Measurements from ENCODE around the gene PABPN1L.

The PABPN1L gene

GRCh38 chr16:88866151-88866920 lies at the start of gene PABPN1L:
TSS of gene PABPN1L (minus strand) at chr16:88866660. CDS start at chr16:88866606, 54 bp downstream.
- intact Hi-C loops (cut with DNase I), result no loop called here

GRCh38 chr16:88915639-88916327 lies 49.3 kb upstream of the PABPN1L start:
- intact Hi-C loops (cut with DNase I), result no loop called here
- no peak for DNase-seq

More at GRCh38 chr16:88866151-88866920, at the start of gene PABPN1L:
- DNase-seq, result no peak

DNA sequence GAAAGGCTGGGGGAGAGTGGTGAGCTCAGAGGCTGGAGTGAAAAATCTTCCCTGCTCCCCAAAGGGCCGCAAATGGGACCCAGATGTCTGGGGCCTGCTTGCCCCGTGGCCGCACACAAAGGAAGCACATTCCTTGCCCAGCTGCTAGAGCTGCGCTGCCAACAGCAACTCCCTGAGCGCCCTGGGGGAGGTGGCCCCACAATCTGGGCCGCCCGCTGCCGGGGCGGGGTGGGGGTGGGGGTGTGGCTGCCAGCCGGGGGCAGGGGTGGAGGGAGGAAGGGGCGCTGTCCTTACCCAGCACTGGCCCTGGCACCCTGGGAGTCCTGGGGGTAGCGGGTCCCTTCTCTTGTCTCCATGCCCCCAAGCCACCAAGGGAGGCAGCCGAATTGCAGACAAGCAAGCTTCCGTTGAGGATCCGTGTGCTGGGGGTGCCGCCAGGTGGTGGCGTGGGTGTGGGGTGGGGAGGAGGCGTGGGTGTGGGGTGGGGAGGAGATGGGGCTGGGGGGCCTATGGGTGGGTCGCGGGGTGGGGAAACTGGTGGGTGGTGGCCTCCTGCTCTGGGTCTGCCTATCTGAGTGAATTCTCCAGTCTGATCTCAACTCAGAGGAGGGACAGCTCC lies 48.4 kb upstream of the PABPN1L start:
- intact Hi-C loops (cut with DNase I), result no loop called here
- DNase-seq, result no peak

DNA sequence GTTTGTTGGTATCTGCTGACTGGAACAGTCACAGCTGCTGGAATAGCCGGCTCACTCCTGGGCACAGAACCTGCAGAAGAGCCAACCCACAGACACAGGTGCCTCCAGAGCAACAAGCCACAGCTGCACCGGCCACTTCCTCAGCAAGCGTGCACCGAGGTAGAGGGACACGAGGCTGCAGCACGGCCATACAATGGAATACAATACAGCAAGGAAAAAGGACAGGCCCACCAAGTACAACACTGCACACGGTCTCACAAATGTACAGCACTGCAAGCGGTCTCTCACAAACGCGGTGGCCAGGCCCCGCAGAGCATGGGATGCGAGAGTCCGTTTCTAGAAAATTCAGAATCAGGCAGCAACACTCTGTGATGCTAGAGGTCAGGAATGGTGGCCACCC lies 47.4 kb upstream of the PABPN1L start:
- no peak for DNase-seq
- intact Hi-C loops (cut with DNase I), result no loop called here

GRCh38 chr16:88913001-88913612 lies 46.6 kb upstream of the PABPN1L start:
- intact Hi-C loops (cut with DNase I), result no loop called here
- DNase-seq, result no peak

DNA sequence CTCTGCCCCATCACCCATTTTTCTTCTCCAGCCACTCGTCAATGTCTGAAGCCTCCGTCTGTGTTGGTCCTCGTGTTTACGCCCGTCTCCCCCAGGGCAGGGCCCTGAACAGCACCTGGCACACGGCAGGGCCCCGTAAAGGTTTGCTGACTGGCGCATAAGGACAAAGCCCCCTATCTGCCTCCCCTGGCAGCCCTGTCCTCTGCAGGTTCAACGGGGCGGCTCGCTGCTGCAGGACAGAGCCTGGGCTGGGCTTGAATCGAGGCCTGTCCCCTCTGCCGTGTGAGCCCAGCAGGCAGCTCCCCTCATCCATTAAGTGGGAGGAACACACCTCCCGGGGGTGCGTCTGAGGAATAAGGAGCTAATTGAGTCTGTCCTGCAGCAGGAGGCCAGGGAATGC lies 46.1 kb upstream of the PABPN1L start:
- DNase-seq, result no peak
- intact Hi-C loops (cut with DNase I), result no loop called here

DNA sequence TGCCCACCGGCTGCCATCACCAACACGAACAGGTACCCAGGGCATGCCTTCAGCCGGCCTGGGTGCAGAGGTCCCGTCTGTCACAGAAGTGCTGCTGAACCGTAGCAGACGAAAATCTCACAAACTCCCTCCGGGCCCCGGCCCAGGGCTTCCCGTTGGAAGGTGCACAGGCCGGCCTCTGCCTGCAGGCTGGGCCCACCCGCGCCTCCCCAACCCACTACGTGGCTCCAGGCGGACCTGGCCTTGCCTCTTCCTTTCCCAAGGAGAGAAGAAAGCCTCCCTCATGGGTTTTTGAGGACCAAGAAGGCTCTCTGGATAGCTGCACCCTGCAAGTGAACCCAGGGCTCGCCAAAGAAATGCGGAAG lies 45.5 kb upstream of the PABPN1L start:
- no peak for DNase-seq
- intact Hi-C loops (cut with DNase I), result no loop called here

DNA sequence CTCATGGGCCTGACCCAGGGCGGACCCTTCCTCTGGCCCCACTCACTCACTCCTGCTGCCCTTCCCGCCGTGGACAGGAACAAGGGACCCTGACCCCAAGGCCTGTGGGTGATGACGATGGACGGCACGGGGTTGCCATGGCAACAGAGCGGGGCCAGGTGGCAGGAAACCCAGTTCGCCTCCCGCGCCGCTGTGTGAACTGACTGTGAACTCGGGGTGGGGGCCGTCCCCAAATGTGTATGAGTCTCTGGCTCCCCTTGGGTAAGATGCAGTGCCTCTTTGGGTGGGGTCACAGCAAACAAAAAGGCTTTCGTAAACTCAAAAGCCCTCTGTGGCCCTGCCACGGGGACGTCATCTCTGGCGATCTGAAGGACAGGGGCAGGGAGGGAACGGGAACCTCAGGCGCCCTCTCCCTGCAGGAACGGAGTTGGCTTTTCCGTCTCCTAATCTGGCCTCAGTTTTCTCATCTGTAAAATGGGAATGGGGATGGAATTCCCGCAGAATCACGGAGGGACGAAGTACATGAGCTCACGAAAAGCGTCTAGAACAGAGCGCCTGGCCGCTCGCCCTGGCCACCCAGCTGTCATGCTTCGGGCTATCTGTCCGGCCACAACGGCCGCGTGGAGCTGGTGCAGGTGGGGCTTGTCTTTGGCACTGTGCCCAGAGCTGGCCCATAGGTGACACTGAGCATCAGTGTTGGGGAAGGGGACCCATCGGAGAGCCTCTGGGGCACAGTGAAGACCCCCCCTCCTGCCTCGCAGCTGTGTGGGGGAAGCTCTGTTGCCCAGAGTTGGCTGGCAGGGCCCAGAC lies 44.9 kb upstream of the PABPN1L start:
- DNase-seq, result no peak
- intact Hi-C loops (cut with DNase I), result no loop called here

DNA sequence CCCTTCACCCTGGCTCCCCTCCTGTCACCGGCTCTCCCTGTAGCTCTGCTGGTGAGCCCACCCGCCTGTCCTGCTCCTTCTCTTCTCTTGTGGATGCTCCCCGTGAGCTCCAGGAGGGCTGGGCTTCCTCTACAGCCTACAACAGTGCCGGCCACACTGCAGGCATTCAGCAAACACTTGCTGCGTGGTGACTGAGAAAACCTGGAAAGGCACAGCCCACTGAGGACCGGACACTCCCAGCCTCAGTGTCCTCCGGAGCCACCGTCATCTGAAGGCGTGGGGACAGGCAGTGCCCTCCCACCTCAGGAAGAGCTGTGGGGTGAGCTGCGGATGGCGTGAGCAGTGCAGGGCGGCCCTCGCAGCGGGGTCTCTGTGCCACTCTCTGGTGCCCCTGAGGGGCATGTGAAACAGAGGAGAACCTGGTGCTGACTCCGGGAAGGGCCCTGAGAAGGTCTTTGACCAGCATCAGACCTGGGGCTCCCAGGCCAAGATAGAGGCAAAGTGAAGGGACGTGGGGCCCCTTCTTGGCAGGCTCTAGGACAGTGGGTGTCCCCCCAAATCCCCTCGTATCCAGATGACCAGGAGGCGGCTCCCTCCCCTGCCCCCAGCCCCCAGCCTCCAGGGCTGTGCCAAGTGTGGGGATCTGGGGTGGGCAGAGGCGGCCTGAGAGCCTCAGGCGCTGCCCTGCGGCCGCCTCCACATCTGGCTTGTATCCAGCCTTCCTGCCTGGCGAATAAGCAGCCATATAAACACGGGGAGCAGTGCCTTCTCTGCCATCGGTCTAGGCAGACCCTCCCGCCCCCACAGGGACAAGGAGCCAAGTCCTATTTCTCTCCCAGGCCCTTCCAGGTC lies 44.0 kb upstream of the PABPN1L start:
- intact Hi-C loops (cut with DNase I), result no loop called here
- no peak for DNase-seq

DNA sequence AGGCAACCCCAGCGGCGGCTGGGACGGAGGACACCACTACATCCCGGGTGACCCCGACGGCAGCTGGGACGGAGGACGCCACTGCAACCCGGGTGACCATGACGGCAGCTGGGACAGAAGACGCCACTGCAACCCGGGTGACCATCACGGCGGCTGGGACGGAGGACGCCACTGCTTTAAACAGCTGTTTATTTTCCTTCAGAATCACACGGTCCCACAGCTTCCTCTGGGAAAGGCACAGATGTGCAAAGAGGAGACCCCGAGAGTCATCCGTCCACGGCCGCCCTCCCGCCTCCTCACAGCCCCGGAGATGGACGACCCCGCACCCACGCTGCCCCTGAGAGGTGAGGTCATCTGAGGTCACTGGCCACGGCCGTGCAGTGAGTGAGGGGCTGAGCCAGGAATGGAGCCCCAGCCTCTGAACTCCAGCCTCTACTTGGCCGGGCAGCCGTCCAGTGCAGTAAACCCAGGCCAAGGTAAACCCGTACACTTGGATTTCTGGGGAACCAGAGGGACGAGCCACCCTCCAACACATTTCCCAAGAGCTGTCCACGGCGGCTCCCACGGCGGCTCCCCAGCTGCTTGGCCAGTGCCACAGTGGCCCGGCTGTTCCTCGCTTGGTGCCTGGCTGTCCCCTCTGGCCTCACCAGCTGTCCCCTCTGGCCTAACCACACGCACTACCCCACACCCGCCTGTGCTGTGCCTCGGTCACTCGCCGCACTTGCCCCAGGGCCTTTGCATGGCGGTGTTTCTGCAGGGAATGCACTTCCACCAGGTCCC lies 43.2 kb upstream of the PABPN1L start:
- DNase-seq, result no peak
- intact Hi-C loops (cut with DNase I), result no loop called here

GRCh38 chr16:88908307-88908706 lies 41.8 kb upstream of the PABPN1L start:
- no peak for DNase-seq
- intact Hi-C loops (cut with DNase I), result no loop called here

DNA sequence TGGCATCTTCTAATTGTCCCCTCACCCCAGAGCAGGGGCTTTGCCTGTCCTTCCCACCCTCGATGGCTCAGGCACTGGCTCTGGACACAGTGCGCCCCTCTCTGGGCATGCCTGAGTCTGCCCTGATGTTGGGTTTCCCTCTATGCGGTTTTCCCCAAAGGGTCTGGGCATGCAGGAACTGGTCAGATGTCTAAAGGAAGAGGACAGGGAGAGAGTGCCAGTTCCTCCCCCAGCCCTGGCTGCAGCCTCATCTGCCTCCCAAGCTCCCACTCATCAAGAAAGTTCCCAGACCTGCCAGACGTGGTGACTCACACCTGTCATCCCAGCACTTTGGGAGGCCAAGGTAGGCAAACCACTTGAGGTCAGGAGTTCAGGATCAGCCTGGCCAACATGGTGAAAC lies 41.3 kb upstream of the PABPN1L start:
- DNase-seq, result no peak
- intact Hi-C loops (cut with DNase I), result no loop called here

GRCh38 chr16:88906535-88907105 lies 40.2 kb upstream of the PABPN1L start:
- no peak for DNase-seq
- intact Hi-C loops (cut with DNase I), result no loop called here

- intact Hi-C loops (cut with DNase I), result no loop called here
Observed at GRCh38 chr16:88906020-88906419, 39.6 kb upstream of the PABPN1L start.

GRCh38 chr16:88905563-88905962 lies 39.1 kb upstream of the PABPN1L start:
- no peak for DNase-seq
- intact Hi-C loops (cut with DNase I), result no loop called here

More at GRCh38 chr16:88906020-88906419, 39.6 kb upstream of the PABPN1L start:
- DNase-seq, result no peak

GRCh38 chr16:88904676-88905365 lies 38.4 kb upstream of the PABPN1L start:
- intact Hi-C loops (cut with DNase I), result no loop called here
- DNase-seq, result peak in 9 of 42 donors; percentile 8 to 43 (median 29)
